Medulla oblongata (tissue), 1 donor: ENCODE data around the gene CACNA2D1.
A peak's percentile ranks its signal among the peaks of the same experiment; 100 is the strongest.

Source experiments
- DNase-seq: peaks from one replicate; pipeline ENCODE4 v3.0.0-alpha.2; 2015; ENCODE audit errors: extremely low spot score

Gene CACNA2D1

GRCh38 chr7:82114237-82114636 is 329.3 kb downstream of the CACNA2D1 start:
- DNase-seq = no peak

- DNase-seq = no peak
Observed at GRCh38 chr7:82110146-82110840, 333.3 kb downstream of the CACNA2D1 start.

GRCh38 chr7:82109288-82109687 is 334.3 kb downstream of the CACNA2D1 start:
- DNase-seq = no peak

GRCh38 chr7:82106201-82106600 is 337.4 kb downstream of the CACNA2D1 start:
- no peak for DNase-seq

GRCh38 chr7:82105463-82105862 is 338.1 kb downstream of the CACNA2D1 start:
- no peak for DNase-seq

GRCh38 chr7:82098414-82098813 is 345.2 kb downstream of the CACNA2D1 start:
- no peak for DNase-seq

GRCh38 chr7:82091126-82091684 is 352.4 kb downstream of the CACNA2D1 start:
- DNase-seq = no peak

GRCh38 chr7:82087099-82087498 is 356.5 kb downstream of the CACNA2D1 start:
- DNase-seq = no peak

GRCh38 chr7:82085116-82085515 is 358.5 kb downstream of the CACNA2D1 start:
- DNase-seq = no peak

GRCh38 chr7:82081644-82082224 is 361.8 kb downstream of the CACNA2D1 start:
- no peak for DNase-seq

- no peak for DNase-seq
Observed at GRCh38 chr7:82080254-82080927, 363.2 kb downstream of the CACNA2D1 start.

- no peak for DNase-seq
Observed at GRCh38 chr7:82079527-82079926, 364.1 kb downstream of the CACNA2D1 start.

- DNase-seq = no peak
Observed at GRCh38 chr7:82078807-82079206, 364.8 kb downstream of the CACNA2D1 start.

GRCh38 chr7:82071468-82071867 is 372.1 kb downstream of the CACNA2D1 start:
- no peak for DNase-seq

- no peak for DNase-seq
Observed at GRCh38 chr7:82067628-82068264, 375.8 kb downstream of the CACNA2D1 start.

- no peak for DNase-seq
Observed at GRCh38 chr7:82057476-82057875, 386.1 kb downstream of the CACNA2D1 start.

GRCh38 chr7:82056282-82056681 is 387.3 kb downstream of the CACNA2D1 start:
- DNase-seq = no peak

- DNase-seq = no peak
Observed at GRCh38 chr7:82054544-82054943, 389.0 kb downstream of the CACNA2D1 start.

- no peak for DNase-seq
Observed at GRCh38 chr7:82053453-82054032, 390.0 kb downstream of the CACNA2D1 start.

GRCh38 chr7:82051601-82052000 is 392.0 kb downstream of the CACNA2D1 start:
- peak; percentile 11 for DNase-seq

- peak; percentile 18 for DNase-seq
Observed at GRCh38 chr7:82050792-82051191, 392.8 kb downstream of the CACNA2D1 start.
